Measurements from ENCODE around the gene DNAJC15.

The DNAJC15 gene

GRCh38 chr13:43127827-43128226 lies 104.4 kb downstream of the DNAJC15 start:
- no peak for DNase-seq (ENCODE audit: low spot score)

GRCh38 chr13:43128504-43128961 lies 105.1 kb downstream of the DNAJC15 start:
- no peak for DNase-seq (ENCODE audit: low spot score)

- no peak for DNase-seq (ENCODE audit: low spot score)
These were observed 105.7 kb downstream of the DNAJC15 start for GRCh38 chr13:43129066-43129465.

GRCh38 chr13:43129511-43130110 lies 106.2 kb downstream of the DNAJC15 start:
- no peak for DNase-seq (ENCODE audit: low spot score)

GRCh38 chr13:43132257-43132656 lies 108.9 kb downstream of the DNAJC15 start:
- no peak for DNase-seq (ENCODE audit: low spot score)

- no peak for DNase-seq (ENCODE audit: low spot score)
These were observed 109.5 kb downstream of the DNAJC15 start for GRCh38 chr13:43132911-43133310.

GRCh38 chr13:43133792-43134191 lies 110.4 kb downstream of the DNAJC15 start:
- DNase-seq (ENCODE audit: low spot score): no peak

- DNase-seq (ENCODE audit: low spot score): no peak
These were observed 111.5 kb downstream of the DNAJC15 start for GRCh38 chr13:43134868-43135267.

GRCh38 chr13:43135516-43135915 lies 112.1 kb downstream of the DNAJC15 start:
- no peak for DNase-seq (ENCODE audit: low spot score)

- no peak for DNase-seq (ENCODE audit: low spot score)
These were observed 113.7 kb downstream of the DNAJC15 start for GRCh38 chr13:43136920-43137575.

GRCh38 chr13:43139211-43139610 lies 115.8 kb downstream of the DNAJC15 start:
- DNase-seq (ENCODE audit: low spot score): no peak

- DNase-seq (ENCODE audit: low spot score): no peak
These were observed 116.5 kb downstream of the DNAJC15 start for GRCh38 chr13:43139921-43140320.

- DNase-seq (ENCODE audit: low spot score): no peak
These were observed 117.6 kb downstream of the DNAJC15 start for GRCh38 chr13:43140985-43141384.

- DNase-seq (ENCODE audit: low spot score): no peak
These were observed 118.3 kb downstream of the DNAJC15 start for GRCh38 chr13:43141685-43142084.

GRCh38 chr13:43143591-43143990 lies 120.2 kb downstream of the DNAJC15 start:
- no peak for DNase-seq (ENCODE audit: low spot score)

GRCh38 chr13:43145534-43146196 lies 122.3 kb downstream of the DNAJC15 start:
- DNase-seq (ENCODE audit: low spot score): no peak

GRCh38 chr13:43146400-43146799 lies 123.0 kb downstream of the DNAJC15 start:
- no peak for DNase-seq (ENCODE audit: low spot score)

GRCh38 chr13:43150369-43151207 lies 127.2 kb downstream of the DNAJC15 start:
- DNase-seq (ENCODE audit: low spot score): no peak

GRCh38 chr13:43153436-43154090 lies 130.2 kb downstream of the DNAJC15 start:
- no peak for DNase-seq (ENCODE audit: low spot score)

GRCh38 chr13:43154156-43154651 lies 130.8 kb downstream of the DNAJC15 start:
- DNase-seq (ENCODE audit: low spot score): no peak

GRCh38 chr13:43154839-43155238 lies 131.5 kb downstream of the DNAJC15 start:
- no peak for DNase-seq (ENCODE audit: low spot score)

- no peak for DNase-seq (ENCODE audit: low spot score)
These were observed 133.5 kb downstream of the DNAJC15 start for GRCh38 chr13:43156916-43157315.

Measured in RKO (cell line).